Tibial nerve (tissue), 4 donors: Measurements from ENCODE around the gene IRF2BPL.
A peak's percentile ranks its signal among the peaks of the same experiment; 100 is the strongest.

Source experiments
- CTCF ChIP-seq, 5 experiments: fragments of 200-600 bp in 3 of 5; fragments of 450-650 bp in 2 of 5; sonication (generic) in 3 of 5; IDR thresholded peaks; one replicate each; pipeline ENCODE4 v1.5.1; 2016 to 2019; ENCODE audit warnings: antibody characterized with exemption in 5 of 5, mild to moderate bottlenecking in 3 of 5, moderate library complexity in 2 of 5
- EP300 ChIP-seq, 2 donors: sonication (generic); formaldehyde crosslinking; IDR thresholded peaks; one replicate each; pipeline ENCODE4 v1.6.1; 2017; ENCODE audit warnings: antibody characterized with exemption in 2 of 2, mild to moderate bottlenecking in 1 of 2

GRCh38 chr14:77028384-77029231 lies at the start of gene IRF2BPL:
- TF ChIP-seq CTCF (IDR thresholded peaks at IDR 0.05), result peak in 1 of 5 experiments; percentile 44
- TF ChIP-seq EP300 (IDR thresholded peaks at IDR 0.05), result peak; percentile 90 to 98
